HG03575 (cell line): ENCODE data around the gene XRCC3.

Experiments used
- ATAC-seq: cut with Tn5 transposase; IDR thresholded peaks from one replicate; pipeline ENCODE4 v1.9.1; 2021; ENCODE audit not compliant: unreplicated experiment, insufficient number of reproducible peaks, low FRiP score; ENCODE audit errors: extremely low read depth

The XRCC3 gene

DNA sequence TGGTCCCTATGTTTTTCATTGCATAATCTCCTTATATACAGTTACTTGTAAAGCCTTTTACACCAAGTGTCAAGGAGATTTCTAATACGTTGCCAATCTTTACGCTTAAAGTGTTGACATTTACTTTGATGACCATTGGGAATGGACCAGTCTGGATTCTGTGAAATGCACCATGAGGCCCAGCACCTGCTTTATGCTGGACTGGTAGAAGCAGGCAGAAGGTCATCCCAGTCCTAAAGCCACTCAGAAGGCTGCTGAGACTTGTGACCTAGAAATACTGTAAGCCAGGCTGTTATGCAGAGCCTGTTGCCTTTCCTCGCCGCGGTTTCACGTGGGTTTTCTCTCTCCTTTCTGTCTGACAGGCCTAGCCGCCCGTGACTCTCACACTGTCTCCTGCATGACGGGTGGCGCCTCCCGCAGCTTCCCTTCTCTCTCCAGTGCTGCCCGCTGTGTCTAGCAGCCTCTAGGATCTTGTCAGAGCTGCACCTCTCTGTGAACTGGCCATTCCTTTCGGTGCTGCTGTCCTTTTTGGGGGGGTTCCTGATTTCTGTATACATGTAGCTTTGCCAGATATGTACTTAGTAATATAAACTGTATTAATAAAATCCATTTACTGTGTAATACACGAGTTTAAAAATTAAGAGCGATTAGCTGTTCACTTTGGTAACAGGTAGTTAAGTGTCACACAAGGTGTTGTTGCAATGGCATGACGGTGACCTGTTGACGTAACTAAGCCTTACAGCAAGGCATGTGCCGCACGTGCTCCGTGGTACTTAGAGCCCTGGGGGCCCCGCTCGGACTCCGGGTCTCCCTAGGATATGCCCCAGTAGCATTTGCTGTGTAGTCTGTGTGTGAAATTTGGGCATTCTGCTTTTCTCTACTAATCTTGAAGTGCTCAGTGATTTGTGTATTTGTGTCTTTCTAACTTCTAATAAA lies 29.7 kb downstream of the XRCC3 start:
- no peak for ATAC-seq

DNA sequence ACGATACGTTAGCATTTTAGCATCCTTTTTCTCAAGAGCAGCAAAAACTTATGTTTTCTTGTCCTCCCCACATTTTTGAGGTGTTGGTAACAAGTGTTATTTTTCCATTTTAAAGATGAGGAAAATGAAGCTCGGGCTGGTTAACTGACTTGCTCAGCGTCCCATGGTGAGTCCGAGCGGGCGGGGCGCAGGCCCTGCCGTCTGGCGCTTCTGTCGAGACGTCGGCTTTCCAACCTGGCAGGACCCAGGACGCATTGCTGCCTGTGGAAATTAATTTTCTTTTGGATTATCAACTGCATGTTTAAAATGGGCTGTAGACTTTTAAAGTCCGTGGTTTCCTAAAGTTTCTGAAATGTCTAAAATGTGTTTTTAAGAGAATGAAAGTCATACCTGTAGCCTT lies 30.4 kb downstream of the XRCC3 start:
- ATAC-seq: no peak

DNA sequence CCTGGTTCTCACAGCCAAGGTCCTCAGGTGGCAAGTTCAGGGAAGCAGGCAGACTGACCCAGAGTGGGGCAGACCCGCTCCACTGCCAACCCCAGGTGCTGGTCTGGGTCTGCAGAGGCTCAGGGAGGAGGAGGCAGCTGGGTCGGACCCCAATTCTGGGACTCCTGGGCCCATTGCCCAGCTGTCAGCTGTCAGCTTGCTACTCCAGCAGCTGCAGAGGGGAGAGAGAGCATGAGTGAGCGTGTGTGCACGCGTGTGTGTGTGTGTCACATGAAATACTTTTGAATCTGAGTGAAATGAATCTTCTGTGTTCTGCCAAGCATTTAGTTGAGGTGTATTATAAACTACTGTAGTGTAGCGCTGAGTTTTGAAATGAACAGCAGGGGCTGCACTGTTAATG lies 30.8 kb downstream of the XRCC3 start:
- ATAC-seq: no peak

DNA sequence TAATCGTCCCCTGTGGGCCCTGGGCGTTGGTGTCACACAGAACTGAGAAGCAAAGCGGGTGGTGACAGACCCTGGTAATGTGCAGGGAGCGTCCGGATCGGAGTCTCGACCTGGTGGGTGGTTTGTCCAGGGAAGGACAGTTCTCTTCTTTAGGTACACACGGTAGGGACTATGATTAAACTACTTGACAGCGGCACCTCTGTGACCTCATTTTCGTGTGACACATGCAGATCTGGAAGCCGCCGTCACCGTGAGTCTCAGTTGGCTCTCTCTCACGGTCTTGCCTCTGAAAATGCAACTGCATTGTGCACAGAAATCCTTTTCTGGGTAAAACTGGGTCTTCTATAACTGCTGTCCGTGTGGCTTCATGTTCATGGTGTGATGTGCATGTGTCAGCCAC lies 32.1 kb downstream of the XRCC3 start:
- no peak for ATAC-seq

DNA sequence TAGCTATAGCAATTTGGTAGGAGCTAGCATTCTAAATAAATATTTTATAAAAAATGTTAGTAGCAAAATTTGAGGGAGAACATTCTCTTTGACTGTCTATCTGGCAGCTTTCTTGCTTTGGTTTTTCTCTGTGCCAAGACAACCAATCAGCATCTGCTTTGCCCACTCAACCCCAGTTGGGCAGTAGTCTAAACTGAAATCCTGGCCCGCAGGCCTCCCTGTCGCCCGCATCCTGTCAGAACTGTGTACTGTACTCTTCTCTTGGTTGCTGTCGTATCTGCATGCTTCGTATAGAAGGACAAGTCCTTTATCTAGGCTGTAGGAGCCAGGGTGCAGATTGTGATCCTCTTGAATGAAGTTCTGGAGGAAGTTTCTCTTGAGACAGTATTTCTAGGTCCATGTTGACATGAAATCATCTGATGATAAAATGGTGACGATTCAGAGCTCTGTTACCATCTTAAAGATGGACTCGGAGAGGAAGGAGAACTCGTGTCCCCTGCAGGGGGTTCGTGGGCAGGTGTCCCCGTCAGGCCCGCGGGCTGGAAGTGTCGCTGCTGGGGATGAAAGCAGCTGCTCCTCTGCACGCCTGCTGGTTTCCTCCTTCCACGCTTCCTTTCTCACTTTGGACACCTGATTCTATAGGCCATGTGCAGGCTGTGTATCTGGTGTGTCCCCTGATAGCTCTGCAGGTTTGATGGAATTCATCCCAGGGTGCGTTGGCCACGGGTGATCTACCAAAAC lies 34.6 kb downstream of the XRCC3 start:
- no peak for ATAC-seq

DNA sequence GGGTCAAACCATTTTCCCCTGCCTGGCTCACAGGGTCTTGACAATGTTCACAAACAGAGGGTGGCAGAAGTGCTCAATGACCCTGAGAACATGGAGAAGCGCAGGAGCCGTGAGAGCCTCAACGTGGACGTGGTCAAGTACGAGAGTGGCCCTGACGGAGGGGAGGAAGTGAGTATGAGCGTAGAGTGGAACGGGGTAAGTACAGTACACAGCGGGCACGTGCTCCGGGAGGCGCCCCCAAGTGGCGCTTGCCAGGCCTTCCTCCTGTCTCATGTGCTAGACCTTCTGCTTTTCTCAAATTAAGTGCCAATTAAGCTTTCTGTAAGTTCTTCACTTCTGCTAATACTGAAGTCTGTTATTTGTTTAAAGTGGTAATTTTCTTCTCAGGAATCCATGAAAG lies 35.9 kb downstream of the XRCC3 start:
- ATAC-seq: no peak

DNA sequence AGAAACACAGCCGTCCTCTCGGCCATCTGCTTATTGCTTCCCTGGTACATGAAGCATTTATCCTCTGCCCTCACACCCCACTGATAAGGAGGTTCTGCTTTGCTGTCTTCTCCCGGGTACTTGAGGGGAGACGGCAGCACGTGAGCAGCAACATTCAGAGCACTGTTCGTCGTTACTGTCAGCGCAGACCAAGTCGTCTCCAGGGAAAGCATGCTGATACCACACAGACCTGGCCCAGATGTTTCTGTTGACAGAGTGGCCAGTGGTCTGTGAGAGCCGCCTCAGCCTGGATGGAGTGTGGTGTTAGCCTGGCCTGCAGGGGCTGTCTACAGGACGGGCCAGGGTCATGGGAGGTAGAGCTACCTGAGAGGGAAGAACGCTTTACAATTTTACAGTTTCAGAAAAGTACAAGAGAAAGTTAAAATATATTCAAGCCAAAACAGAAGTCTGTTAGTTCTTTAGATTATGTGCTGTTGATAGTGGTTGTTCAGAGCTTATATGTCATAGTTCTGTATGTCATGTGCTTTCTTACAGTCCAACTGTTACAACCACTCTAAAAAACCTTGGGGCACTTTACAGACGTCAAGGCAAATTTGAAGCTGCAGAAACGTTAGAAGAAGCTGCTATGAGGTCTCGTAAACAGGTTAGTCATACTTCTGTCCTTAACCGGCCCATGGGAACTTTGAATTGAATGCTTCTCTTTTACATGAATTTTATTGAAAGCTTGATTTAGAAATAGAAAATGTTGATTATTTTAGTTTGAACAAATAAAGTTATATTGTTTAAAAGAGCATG lies 38.2 kb downstream of the XRCC3 start:
- no peak for ATAC-seq

DNA sequence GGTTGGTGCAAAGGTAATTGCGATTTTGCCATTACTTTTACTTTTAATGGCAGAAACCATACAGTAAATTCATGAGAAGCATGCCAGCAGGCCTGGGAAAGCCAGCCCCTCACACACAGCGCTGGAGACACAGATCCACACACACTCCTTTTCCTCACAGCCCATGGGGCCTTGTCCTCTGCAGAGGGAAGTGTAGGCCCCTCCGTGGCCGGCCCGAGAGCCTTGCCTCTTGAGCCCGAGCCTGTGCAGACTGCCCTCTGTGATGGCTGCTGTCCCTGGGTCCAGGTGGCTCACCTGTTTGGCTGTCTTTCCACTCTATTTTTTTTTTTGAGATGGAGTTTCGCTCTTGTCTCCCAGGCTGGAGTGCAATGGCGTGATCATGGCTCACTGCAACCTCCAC lies 39.3 kb downstream of the XRCC3 start:
- ATAC-seq: no peak

DNA sequence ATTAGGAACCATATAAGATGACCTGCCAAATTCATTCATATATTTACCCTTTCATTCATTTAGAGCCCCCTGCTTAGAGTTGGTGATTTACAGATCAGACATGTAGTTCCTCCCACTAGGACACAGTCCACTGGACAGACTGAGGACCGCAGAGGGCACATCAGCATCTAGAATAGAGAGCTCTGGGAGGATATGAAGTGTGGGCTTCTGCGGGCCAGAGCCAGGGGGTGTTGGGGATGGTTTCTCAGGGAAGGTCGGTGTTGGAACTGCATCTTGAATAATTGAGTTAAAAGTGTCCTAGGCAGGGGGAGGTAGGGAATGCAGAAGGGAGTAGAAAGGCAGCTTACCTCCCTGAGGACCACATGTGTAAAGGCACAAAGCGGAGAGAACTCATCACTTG lies 43.3 kb downstream of the XRCC3 start:
- ATAC-seq: no peak

DNA sequence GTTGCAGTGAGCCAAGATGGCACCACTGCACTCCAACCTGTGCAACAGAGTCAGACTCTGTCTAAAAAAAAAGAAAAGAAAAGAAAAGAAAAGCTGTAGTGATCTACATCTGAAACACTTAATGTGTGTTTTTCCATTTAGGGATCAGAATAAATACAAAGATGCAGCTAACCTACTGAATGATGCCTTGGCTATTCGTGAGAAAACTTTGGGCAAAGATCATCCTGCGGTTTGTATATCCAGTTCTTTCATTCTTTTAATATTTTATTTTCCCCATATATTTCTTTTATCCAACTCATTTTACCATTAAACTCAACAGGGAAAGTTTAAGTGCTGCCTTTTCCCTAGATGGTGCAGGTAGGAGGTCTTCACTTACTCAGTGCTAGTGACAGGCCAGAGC lies 45.9 kb downstream of the XRCC3 start:
- no peak for ATAC-seq

DNA sequence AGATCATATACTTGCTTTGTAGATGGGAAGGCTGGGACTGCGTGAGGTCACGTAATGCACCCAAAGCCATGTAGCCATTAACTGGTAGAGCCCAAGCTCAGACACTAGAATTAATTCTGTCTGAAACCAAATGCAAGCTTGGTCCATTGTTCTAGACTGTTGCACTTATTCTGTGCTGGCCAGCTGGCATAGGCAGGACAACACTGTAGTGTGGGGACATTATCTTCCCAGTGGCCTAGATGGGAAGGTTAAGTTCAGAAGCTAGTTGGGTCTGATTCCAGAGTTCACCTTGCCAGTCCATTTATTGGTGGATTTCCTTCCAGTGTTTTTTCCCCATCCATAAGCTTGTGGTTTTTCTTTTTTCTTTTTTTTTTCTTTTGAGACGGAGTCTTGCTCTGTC lies 47.1 kb downstream of the XRCC3 start:
- no peak for ATAC-seq

DNA sequence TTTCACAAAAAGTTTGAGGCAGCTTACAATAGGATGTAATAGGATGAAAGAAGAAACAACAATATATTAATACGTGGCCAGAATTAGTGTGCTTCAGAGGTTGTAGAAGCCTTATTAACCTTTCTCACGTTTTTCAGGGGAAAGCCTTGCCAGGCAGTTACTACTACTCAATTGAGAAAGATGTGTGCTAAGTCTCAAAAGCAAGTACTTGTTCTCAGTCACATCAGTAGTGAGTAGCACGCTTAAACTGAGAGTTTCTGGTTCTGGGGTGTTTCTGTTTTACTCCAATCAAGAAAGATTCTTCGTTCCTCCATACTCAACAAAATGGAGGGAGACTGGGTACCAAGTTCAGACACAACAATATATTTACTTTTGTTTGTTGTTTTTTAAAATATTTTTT lies 47.6 kb downstream of the XRCC3 start:
- ATAC-seq: no peak

DNA sequence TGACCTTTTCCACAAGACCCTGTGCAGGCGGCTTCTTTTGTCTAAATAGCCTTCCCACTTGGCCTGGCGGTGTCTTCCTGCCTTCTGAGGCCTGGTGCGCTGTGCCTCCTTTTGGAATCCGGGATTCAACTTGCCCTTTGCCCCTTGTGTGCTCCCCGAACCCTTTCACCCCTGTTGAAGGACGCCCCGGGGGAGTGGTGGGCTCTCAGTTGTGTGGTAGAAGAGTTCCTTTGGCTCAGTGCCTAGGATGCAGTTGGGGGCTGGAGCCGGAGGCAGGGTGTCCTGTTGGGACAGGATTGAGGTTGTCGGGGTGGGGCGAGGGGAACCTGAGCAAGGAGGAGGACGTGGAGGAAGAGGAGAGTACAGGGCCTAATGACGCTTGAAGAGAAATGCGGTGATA lies 51.7 kb downstream of the XRCC3 start:
- no peak for ATAC-seq

DNA sequence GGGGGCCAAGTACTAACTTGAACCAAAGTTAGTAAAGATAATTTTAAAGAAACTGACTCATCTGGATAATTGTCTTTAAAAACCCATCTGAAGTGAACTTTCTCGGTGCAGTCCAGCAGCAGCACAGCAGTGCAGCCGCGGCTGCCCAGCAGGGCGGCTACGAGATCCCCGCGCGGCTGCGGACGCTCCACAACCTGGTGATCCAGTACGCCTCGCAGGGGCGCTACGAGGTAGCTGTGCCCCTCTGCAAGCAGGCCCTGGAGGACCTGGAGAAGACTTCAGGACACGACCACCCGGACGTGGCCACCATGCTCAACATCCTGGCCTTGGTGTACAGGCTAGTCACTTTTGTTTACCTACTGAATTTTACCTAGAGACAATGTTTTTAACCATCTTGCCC lies 52.7 kb downstream of the XRCC3 start:
- ATAC-seq: no peak

DNA sequence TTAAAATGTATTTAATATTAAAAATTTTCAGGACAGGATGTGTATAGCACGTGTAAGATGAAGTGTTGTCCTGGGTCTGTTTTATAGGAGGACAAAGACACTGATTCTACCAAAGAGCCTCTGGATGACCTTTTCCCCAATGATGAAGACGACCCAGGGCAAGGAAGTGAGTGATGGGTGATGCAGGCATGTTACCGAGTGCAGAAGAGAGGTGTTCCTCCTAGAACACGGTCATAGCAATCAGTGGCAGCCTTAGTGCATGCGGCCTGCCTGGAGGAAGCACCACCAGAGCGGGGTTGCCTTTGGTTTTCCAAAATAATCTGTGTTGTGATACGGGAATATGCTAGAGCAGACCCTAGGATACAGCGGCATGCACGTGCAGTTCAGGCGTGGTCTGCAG lies 53.2 kb downstream of the XRCC3 start:
- ATAC-seq: no peak

DNA sequence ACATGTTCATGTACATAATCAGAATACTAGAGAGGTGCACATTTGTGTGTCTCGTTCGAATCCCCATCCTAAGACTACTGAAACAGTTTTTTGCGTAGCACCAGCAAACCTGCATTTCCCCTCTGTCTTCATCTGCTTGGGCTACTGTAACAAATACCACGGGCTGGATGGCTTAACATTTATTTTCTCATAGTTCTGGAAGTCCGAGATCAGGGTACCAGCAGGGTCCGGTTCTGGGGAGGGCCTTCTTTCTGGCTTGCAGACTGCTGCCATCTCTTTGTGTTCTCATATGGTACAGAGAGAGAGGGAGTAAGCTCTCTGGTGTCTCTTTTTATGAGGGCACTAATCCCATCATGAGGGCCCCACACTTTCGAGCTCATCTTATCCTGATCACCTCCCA lies 55.6 kb downstream of the XRCC3 start:
- ATAC-seq: no peak

DNA sequence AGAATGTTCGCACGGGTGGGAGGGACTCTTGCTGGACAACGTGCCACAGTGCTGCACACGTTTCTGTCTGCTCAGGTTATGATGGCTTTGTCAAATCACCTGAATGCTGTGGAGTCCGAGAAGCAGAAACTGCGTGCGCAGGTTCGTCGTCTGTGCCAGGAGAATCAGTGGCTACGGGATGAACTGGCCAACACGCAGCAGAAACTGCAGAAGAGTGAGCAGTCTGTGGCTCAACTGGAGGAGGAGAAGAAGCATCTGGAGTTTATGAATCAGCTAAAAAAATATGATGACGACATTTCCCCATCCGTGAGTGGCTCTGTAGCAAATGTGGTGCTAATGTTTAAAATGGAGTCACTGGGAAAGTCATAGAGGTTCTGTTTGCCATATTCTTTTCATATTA lies 57.8 kb downstream of the XRCC3 start:
- ATAC-seq: no peak

DNA sequence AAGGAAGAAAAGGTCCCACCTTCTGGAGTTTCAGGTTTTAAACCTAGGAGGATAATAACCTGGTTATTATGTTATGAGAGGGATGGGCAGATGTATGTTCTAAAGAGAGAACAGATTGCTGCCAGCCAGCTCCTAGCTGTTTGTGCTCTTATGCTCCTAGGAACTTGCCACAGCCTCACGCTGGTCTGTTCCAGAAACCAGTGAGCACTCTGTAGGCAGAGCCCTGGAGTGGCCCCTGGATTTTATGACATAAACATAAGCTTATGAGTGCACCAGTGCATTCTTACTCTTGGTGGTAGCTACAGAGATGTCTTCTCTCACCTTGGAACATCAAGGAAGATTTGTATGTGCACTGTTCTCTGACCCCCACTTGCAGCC lies 58.5 kb downstream of the XRCC3 start:
- no peak for ATAC-seq

DNA sequence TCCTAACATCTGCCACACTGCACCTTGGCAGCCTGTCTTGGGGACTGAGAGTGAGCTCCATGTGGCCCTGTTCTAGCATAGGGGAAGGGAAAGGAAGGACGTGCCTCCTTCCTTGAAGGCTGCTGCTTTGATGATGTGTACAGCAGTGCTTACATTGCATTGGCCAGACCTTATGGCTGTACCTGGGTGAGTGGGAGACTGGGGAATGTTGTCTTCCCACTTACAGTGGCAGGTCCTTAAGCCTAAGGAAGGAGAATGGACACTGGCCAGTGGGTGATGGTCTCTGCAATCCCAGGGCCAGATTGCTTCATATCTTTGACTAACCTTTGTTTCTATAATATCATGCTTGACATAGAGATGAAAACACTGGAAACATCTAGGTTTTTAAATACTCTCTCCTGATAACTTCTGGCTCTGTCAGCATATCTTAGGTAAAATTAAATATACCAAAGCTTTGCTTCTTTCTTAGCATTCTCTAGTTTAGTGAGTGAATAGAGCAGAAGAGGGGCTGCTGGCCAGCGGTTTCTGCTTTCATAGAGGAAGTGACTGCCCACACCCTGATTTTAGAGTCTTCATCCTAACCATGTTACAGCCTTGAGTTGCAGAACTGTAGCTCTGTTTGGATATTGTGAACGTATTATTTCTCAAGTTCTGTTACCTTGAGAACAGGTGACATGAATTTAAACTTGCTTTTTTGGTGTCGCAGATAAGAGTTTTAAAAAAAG lies 59.1 kb downstream of the XRCC3 start:
- ATAC-seq: no peak
